Effector CD4-positive, alpha-beta T cell (primary cell): Measurements from ENCODE around the gene MPST.
"Not testable (repeated sequence)": the region's sequence is repeated elsewhere in the genome, so short reads cannot be mapped to it uniquely, and the experiment has no call there.

Source experiments
- DNase-seq: peaks from one replicate; pipeline ENCODE4 v3.0.0-alpha.2; 2020

The MPST gene

DNA sequence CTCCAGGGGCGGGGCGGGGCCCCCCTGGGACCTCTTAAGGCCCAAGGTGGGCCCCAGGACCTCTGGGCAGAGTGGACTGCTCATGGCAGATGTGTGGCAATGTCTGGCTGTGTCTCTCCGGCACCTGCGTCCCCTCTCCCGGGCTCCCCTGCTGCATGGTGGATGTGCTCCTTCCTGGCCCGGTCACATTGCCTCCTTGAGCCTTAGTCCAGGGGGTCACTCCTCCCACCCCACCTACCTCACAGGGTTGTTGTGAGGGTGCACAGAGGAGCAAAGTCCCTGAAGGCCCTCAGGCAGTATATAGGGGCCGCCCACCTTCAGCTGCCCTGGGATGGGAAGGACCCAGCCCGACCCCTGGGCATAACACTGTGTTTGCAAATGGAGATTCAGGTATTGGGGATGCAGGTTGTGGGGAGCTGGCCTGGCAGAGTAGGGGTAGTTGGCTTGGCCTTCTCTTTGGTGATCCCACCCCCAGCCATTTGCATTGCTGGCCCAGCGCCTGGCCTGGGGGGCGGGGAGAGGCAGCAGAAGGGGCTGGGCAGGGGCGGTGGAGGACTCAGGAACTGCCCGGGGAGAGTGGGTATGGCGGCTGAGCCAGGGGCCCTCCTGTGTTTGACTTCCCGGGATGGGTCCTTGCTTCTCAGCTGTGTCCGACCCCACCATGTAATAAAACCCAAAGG lies 43.3 kb downstream of the MPST start:
- no peak for DNase-seq

DNA sequence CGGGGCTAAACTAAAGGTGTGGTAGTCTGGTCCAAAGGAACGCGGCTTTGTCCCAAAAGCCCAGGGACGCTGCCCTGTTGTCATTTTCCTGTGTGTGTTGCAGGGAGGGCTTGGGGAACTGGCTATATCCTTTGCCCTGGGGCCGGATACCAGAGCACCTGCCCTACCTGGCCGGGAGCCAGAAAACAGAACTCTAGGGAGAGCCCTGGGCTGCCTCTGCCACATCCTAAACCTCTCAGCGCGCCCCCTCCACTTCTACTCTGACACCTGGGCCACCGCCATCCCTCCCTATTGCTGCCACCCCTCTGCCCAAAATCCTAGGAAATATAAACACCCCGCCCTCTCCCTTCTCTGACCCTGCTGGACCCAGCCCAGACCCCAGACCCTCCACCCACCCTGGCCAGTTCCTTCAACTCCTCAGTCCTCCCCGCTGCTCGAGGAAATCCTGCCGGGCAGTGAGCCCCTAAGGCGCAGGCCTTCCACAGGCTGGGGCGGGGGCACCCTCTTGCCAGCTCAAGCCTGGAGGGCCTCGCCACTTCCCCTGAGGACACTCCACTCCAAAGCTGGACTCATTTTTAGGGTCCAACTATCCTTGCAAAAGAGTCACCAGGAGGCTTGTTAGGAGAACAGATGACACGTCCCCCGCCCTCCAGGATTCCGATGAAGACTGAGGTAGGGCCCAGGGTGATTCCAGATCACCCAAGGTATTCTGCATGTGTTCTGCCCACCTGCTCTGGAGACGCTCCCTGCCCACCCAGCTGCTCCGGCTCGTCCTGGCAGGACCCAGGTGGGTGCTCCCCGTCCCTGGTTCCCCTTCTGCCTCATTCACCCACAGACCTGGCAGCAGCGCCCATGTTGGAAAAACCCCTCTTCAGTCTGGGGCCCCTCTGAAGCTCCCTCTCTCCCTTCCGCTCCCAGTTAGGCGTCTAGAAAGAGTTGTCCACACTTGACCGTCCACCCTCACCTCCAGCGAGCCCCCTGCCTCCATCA lies 44.2 kb downstream of the MPST start:
- DNase-seq, result no peak

DNA sequence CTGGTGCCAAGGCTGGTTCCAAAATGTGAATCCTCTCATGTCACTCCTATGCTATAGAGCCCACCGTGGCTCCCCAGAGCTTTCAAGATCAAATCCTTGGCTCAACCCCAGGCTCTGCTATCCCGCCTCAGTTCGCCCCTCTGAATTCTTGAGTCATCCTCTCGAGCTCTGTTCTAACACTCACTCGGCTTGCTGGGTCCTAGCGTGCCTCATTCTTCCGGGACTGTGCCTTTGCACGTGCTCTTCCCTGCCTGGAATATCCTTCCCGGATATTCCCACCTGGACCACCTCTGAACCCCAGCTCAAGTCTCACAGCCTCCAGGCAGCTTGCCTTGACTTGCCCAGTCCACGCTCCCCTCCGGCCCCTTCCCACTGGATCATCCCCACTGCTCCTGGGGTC lies 45.0 kb downstream of the MPST start:
- no peak for DNase-seq

DNA sequence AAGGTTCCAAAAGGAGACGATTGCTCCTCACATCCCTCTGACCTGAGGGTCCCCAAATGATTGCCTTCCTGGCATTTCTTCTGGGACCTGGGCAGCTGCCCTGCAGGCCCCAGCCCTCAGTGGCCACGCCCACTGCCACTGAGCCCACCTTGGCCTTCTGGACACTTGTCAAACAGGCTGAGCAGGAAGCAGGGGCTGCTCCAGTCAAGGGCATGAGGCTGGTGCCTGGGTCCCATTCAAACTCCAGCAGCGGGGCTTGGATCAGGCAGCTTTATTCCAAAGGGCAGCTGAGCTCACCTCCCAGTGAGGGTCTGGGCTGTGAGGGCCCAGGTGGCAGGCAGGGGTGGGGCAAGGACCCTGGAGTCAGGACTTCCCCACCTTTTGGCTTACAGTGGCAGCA lies 45.6 kb downstream of the MPST start:
- DNase-seq, result no peak

DNA sequence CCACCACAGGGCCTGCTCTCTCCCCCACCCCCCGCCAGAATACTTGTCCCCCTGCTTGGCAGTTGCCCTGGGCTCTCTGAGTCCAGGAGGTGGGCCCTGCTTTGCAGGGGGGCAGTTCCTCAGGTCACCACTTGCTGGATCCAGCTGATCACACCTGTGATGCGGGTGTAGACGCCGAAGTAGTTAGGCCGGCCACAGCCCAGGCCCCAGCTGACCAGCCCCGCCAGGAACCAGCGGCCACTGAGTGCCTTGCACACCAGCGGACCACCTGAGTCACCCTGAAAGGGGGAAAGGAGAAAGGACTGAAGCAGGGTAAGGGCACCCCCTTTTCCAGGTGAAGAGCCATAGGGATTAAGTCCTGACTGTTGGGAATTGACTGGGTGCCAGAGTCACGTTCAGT lies 46.4 kb downstream of the MPST start:
- DNase-seq, result no peak

DNA sequence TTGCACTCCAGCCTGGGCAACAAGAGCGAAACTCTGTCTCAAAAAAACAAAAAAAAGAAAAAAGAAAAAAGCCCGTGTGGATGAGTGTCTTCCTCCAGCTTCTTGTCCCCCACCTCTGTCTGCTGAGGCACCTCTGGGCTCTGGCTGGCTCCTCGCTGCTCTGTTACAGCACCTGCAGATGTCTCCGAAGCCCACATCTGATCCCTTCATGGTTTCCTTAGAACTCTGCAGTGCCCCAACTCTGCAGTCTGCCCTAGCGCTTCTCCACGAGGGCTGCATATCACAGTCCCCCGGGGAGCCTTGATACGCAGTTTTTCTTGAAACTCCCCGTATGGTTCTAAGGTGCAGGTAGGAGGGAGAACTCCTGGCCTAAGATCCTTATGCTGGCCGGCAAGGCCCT lies 47.9 kb downstream of the MPST start:
- DNase-seq, result no peak

DNA sequence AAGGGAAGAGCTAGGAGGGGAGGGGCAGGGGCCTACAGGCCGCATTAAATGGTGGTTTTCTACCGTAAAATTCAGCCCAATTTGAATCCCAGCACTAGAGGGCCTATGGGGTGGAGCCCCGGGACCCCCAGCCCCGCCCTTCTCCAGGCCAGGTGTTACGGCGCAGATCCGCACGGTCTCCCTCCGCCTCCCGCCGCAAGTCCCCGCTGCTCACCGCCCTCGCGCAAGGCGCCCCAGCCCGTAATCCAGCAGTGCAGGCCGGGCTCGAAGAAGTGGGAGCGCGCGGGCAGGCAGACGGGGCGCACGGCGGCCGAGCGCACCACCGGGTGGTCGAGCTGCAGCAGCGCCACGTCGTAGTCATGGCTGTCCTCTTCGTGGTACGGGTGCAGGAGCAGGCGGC lies 49.3 kb downstream of the MPST start:
- no peak for DNase-seq

DNA sequence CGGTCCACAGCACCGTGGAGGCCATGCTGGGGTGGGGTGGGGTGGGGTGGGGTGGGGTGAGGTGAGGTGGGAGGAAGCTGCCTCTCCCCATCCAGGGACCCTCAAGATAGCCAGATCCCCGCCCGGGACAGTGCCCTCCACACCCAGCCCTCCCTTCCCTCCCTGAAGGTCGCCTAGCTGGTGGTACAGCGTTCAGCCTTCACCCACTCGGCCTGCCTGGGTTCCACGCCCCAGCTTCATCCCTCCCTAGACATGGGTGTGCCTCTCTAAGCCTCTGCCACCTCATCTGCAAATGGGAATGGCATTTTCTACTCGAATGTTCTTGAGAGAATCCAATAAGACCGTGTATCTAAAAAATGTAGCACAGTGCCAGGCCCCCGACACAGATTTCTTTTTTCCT lies 49.8 kb downstream of the MPST start:
- DNase-seq, result no peak

DNA sequence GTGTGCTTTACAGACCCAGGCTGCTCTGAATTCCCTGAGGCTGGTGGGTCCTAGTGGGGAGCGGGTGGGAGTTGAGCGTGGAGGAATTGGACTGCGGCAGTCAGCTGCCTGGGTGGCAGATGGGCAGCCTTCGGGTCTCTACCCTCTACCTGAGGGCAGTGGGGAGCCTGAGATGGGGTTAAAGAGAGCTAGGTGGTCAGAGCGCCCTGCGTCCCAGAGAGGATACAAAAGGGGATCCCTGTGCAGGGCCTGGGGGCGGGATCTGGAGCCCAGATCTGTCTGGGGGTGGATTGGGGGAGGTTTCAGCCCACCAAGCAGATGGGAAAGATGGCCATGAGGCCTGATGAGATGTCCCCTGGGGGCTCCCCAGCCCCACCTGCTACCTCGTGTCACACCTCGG lies 50.2 kb downstream of the MPST start:
- no peak for DNase-seq

DNA sequence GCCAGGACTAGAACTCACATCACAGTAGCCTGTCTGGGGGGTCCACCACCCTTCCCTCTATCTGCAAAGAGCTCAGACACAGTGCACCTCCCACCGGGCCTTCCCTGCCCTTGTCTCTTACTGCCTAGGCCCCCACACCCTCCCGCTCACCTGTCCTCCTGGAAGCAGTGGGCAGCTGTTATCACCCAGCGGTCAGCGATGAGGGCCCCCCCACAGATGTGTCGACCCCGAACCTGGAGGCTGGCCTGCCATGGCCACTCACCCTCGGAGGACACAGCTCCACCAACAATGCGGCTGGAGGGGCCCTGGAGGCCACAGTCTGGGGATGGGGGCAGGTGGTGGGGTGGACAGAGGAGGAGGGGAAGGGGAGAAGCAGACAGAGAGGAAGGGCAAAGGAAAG lies 50.8 kb downstream of the MPST start:
- DNase-seq, result no peak

DNA sequence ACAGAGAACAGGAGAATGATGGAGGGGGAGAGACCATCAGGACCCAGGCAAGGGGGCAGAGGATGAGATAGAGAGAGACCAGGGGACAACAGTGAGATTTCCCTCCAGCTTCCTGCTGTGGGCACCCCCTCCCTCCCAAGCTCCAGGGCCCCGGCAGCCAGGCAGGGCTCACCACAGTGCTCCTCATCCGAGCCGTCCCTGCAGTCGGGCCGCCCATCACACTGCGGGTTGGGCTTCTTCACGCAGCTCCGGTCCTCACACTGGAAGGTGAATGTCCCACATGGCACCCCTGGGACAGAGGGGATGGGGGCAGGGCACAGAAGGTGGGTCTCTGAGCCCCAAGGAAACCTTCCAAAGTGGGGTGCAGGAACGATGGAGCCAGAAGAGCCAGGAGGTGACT lies 51.2 kb downstream of the MPST start:
- DNase-seq, result no peak

DNA sequence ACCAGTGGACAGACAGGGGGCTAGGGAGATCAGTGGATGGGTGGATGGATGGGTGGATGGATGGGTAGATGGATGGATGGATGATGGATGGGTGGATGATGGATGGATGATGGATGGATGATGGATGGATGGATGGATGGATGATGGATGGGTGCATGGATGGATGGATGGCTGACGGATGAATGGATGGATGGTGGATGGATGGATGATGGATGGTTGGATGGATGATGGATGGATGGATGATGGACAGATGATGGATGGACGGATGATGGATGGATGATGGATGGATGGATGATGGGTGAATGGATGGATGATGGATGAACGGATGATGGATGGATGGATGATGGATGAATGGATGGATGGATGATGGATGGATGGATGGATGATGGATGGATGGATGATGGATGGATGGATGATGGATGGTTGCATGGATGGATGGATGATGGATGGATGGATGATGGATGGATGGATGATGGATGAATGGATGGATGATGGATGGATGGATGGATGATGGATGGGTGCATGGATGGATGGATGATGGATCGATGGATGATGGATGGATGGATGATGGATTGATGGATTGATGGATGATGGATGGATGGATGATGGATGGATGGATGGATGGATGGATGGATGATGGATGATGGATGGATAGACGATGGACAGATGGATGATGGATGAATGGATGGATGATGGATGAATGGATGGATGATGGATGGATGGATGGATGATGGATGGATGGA lies 52.5 kb downstream of the MPST start:
- not testable (repeated sequence) for DNase-seq

DNA sequence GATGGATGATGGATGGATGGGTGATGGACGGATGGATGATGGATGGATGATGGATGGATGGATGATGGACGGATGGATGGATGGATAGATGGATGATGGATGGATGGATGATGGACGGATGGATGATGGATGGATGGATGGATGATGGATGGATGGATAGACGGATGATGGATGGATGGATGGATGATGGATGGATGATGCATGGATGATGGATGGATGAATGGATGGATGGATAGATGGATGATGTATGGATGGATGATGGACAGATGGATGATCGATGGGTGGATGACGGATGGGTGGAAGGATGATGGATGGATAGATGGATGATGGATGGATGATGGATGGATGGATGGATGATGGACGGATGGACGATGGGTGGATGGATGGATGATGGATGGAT lies 53.1 kb downstream of the MPST start:
- no peak for DNase-seq

DNA sequence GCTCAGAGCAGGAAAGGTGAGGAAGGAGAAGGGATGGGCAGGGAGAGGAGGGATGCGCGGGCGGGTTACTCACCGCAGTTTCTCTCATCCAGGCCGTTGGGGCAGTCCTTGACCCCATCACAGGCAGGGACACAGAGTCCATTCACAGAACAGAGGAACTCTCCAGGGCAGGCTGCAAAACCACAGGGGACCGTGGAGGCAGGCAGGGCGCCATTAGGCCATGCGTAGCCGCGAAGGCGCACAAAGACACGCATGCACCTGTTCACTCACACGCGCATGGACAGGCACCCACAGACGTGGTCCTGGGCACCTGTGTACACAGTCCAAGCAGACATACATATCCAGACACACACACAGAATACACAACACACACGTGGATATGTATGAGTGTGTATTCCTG lies 55.0 kb downstream of the MPST start:
- DNase-seq, result no peak

DNA sequence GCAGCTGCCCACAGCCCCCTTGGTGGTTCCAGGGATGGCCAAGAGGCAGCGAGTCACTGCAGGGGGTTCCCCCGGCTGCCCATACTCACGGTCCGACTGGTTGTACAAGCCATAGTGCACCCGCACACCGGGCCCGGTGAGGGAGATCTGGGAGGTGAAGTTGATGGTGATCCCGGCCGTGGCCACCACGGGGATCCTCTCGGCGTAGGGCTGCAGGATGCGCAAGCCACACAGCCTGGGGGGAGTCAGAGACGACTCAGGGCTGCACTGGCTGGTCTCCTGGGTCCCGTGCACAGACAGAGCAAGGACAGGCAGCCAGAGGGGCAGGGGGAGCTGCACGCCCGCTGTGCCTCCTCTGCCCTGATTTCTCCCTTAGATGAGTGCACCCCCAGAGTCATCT lies 55.5 kb downstream of the MPST start:
- no peak for DNase-seq

DNA sequence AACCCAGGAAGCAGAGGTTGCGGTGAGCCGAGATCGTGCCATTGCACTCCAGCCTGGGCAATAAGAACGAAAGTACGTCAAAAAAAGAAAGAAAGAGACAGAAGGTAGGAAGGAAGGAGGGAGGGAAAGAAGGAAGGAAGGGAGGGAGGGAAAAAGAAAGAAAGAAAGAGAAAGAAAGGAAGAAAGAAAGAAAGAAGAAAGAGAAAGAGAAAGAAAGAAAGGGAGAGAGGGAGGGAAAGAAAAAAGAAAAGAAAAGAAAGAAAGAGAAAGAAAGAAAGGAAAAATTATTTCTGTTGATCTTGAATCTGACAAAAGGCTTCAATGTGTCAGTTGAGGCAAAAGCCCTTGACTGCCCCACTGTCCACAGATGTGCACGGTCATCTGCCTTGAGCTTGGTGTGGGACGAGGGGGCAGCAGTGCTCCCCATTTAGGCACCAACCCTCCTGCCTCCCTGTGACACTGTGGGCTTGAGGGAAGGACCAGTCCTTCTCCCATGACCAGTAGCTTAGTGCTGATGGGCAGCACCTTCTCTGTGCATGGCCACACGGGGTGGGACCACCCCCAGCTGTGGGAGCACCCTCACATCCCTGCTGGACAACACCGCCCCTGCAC lies 56.4 kb downstream of the MPST start:
- DNase-seq, result no peak

DNA sequence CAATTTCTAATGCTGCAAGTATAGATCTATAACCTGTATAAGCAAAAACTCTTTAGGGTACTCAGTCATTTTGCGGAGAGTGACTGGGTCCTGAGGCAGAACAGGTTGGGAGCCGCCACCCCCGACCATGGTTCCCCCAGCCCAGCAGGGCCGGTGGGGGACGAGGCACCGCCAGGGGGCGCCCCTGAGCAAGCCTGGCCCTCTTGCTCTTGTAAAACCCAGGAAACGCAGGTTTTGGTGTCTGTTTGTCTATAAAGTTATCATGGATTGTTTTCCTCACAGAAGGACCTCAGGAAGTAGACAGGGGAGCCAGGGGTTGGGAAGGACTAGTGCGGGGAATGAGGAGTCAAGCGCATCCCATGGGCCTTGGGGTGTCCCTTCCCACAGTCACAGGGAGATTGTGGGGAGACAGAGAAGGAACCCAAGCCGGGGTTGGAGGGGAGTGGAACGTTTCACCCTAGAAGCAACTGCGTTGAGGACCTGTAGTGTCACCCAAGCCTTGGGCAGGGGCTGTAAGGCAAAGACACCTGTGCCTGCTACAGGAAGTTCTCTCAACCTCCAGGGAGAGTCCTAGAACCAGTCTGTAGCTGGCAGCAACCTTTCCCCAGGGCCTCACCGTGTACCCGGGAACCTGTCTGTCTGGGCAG lies 58.4 kb downstream of the MPST start:
- peak; percentile 81 for DNase-seq

DNA sequence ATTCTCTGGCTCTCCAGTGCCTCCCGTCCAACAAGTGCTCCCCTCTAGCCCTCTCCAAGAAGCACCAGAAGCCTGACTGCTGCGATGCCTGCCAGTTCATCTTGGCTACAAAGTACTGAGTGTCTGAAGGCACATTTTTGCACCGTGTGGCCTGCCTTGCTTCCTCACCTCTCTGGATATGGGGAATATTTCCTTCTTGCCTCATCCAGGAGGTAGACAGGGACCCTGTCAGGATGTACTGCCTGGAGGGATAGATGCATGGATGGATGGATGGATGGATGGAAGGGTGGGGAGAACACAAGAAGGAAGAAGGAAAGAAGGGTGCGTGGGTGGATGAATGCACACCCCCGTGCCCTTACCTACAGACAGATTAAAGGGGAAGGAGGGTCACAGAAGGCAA lies 59.6 kb downstream of the MPST start:
- no peak for DNase-seq
